Endothelial cell of umbilical vein (primary cell): ENCODE measurements around the gene IGSF5. TPM values are rescaled to one million over a fixed set of nuclear protein-coding genes. Genes with fewer than 3 reads are reported as not detected.

Experiments
- BruUV-seq: library from RNA; stranded (reverse); fragments of 400-500 nt; replicated peaks from 2 replicates; lab custom pipeline; 2021; lab: Mats Ljungman, UMichigan
- CTCF ChIA-PET: fragments of 300-600, 350-600 bp; sonication (Branson Sonifier 250); formaldehyde crosslinking; loops from one replicate; lab custom pipeline; 2021; ENCODE audit warnings: antibody characterized with exemption, inconsistent platforms; lab: Charles Lee
- POLR2A ChIA-PET: fragments of 300-600, 350-600 bp; sonication (Branson Sonifier 250); formaldehyde crosslinking; loops from one replicate; lab custom pipeline; 2021; ENCODE audit warnings: antibody characterized with exemption, inconsistent platforms; lab: Charles Lee
- DNase-seq: peaks from one replicate; pipeline ENCODE4 v3.0.0-alpha.2; 2011; ENCODE audit warnings: low read depth, low spot score
- FAIRE-seq: peaks from 2 replicates; lab custom pipeline; 2011; peaks lifted over from hg19 to GRCh38; lab: Jason Lieb, UNC
- H2AFZ ChIP-seq: 2 replicates; pipeline ENCODE4 v1.6.0; 2012; ENCODE audit warnings: low read depth, low read length, control low read depth, inconsistent platforms
- H3K27ac ChIP-seq: 2 replicates; pipeline ENCODE4 v1.5.1; 2011; ENCODE audit warnings: low read depth, mild to moderate bottlenecking, control low read depth, low read length, moderate library complexity; ENCODE audit not compliant: insufficient read depth
- H3K27me3 ChIP-seq, 2 experiments: 2 replicates each; pipeline versions ENCODE4 v1.6.0 to v1.6.1; 2011; ENCODE audit warnings: low read length in 2 of 2, mixed read lengths in 1 of 2; ENCODE audit not compliant: control insufficient read depth in 2 of 2, insufficient read depth in 2 of 2
- H3K36me3 ChIP-seq, 2 experiments: 2 replicates in 1 of 2; 3 replicates in 1 of 2; pipeline ENCODE4 v1.5.1; 2011; ENCODE audit warnings: low read length in 2 of 2, mild to moderate bottlenecking in 1 of 2, moderate library complexity in 1 of 2; ENCODE audit not compliant: control insufficient read depth in 2 of 2, insufficient read depth in 2 of 2; ENCODE audit errors: extremely low read depth in 1 of 2
- H3K4me1 ChIP-seq: 3 replicates; pipeline ENCODE4 v1.5.1; 2011; ENCODE audit warnings: mild to moderate bottlenecking, low read length; ENCODE audit not compliant: control insufficient read depth, insufficient read depth; ENCODE audit errors: extremely low read depth
- H3K4me2 ChIP-seq: 2 replicates; pipeline ENCODE4 v1.6.1; 2011; ENCODE audit warnings: low read length, control low read depth, mixed read lengths; ENCODE audit not compliant: insufficient read depth
- H3K4me3 ChIP-seq, 3 experiments: fragments of 200-600 bp in 1 of 3; sonication (generic), shearing (Covaris generic) in 1 of 3; replicated peaks in 1 of 3; 2 replicates each; pipeline ENCODE4 v1.5.1; 2011 to 2016; ENCODE audit warnings: control low read depth in 3 of 3, low read length in 3 of 3, mild to moderate bottlenecking in 2 of 3, inconsistent platforms in 1 of 3, low read depth in 1 of 3, moderate library complexity in 1 of 3; ENCODE audit not compliant: insufficient read depth in 1 of 3
- H3K79me2 ChIP-seq: 2 replicates; pipeline ENCODE4 v1.6.0; 2012; ENCODE audit warnings: low read length, inconsistent platforms; ENCODE audit not compliant: control insufficient read depth, insufficient read depth
- H3K9ac ChIP-seq: replicated peaks from 2 replicates; pipeline ENCODE3; 2011; ENCODE audit warnings: low read length, control low read depth; ENCODE audit not compliant: insufficient read depth; ENCODE audit errors: extremely low read depth
- H3K9me1 ChIP-seq: replicated peaks from 3 replicates; pipeline ENCODE4 v1.6.0; 2011; ENCODE audit warnings: mild to moderate bottlenecking, low read length; ENCODE audit not compliant: control insufficient read depth, insufficient read depth; ENCODE audit errors: extremely low read depth
- H3K9me3 ChIP-seq: replicated peaks from 2 replicates; pipeline ENCODE4 v1.5.1; 2012; ENCODE audit warnings: low read length, inconsistent platforms; ENCODE audit not compliant: control insufficient read depth, insufficient read depth
- H4K20me1 ChIP-seq: replicated peaks from 2 replicates; pipeline ENCODE3; 2011; ENCODE audit warnings: mild to moderate bottlenecking, low read length; ENCODE audit not compliant: control insufficient read depth, insufficient read depth; ENCODE audit errors: extremely low read depth
- EZH2 ChIP-seq: IDR thresholded peaks from 2 replicates; pipeline ENCODE4 v1.6.1; 2012; ENCODE audit warnings: borderline replicate concordance, low read depth, mild to moderate bottlenecking, moderate library complexity, low read length, inconsistent platforms; ENCODE audit not compliant: severe bottlenecking
- FOS ChIP-seq: IDR thresholded peaks from 2 replicates; pipeline ENCODE4 v1.6.1; 2011; ENCODE audit warnings: mild to moderate bottlenecking, low read length, moderate library complexity, borderline replicate concordance; ENCODE audit not compliant: insufficient read depth
- GATA2 ChIP-seq: IDR thresholded peaks from 2 replicates; pipeline ENCODE4 v1.7.0; 2011; ENCODE audit warnings: low read depth, mild to moderate bottlenecking, moderate library complexity, mixed read lengths, low read length; ENCODE audit not compliant: insufficient read length, insufficient read depth
- JUN ChIP-seq: IDR thresholded peaks from 2 replicates; pipeline ENCODE4 v1.6.1; 2011; ENCODE audit warnings: borderline replicate concordance, low read depth; ENCODE audit not compliant: insufficient read length, insufficient read depth
- MYC ChIP-seq: IDR thresholded peaks from one replicate; pipeline ENCODE4 v1.6.1; 2011; ENCODE audit warnings: mild to moderate bottlenecking, low read depth, low read length
- POLR2A ChIP-seq: IDR thresholded peaks from 2 replicates; pipeline ENCODE4 v1.6.1; 2012; ENCODE audit warnings: low read depth, mild to moderate bottlenecking, control low read depth, low read length
- POLR2AphosphoS5 ChIP-seq: IDR thresholded peaks from 2 replicates; pipeline ENCODE4 v1.6.1; 2012; ENCODE audit warnings: low read depth, mild to moderate bottlenecking, control low read depth, low read length, moderate library complexity; ENCODE audit not compliant: insufficient read depth
- dilution Hi-C: fragments of 300-500 bp; cut with MboI; formaldehyde crosslinking; loops from one replicate; pipeline ENCODE4 v1.15.0; 2019; ENCODE audit warnings: low sequenced_read_pairs; ENCODE audit not compliant: extremely low pct_ligation_motif_present
- intact Hi-C: fragments of 100-400 bp; cut with micrococcal nuclease; formaldehyde crosslinking; loops from one replicate; pipeline ENCODE4 v1.10.0; 2022
- polyA plus RNA-seq, 4 experiments: library from polyadenylated mRNA; depleted of rRNA in 3 of 4; stranded (reverse) in 3 of 4; unstranded in 1 of 4; fragments of >200 nt; gene quantifications; 2 replicates each; pipeline versions ENCODE4 v1.2.1 to v1.2.3, GENCODE V29; 2011 to 2012; ENCODE audit warnings: missing spikeins in 1 of 4
- total RNA-seq: library from RNA; stranded (reverse); gene quantifications from 2 replicates; pipeline ENCODE4 v1.2.3, GENCODE V29; 2021
- TF ChIP-seq, protein P1 (sequence below), 2 donors: IDR thresholded peaks; 1 replicate in 1 of 2; 2 replicates in 1 of 2; pipeline ENCODE4 v1.5.1; 2011; ENCODE audit warnings: low read length in 2 of 2, mild to moderate bottlenecking in 2 of 2, moderate library complexity in 2 of 2, control low read depth in 1 of 2, inconsistent platforms in 1 of 2, low read depth in 1 of 2; ENCODE audit not compliant: insufficient read depth in 1 of 2; ENCODE audit errors: extremely low read depth in 1 of 2
- TF ChIP-seq, protein P2 (sequence below): IDR thresholded peaks from 2 replicates; pipeline ENCODE4 v1.6.1; 2011; ENCODE audit not compliant: insufficient read depth, insufficient read length

Gene IGSF5
- total and polyA plus RNA-seq, 2 donors (not counting 3 experiments of a cell fraction or from before 2014, with no cell fraction given) = not detected

DNA sequence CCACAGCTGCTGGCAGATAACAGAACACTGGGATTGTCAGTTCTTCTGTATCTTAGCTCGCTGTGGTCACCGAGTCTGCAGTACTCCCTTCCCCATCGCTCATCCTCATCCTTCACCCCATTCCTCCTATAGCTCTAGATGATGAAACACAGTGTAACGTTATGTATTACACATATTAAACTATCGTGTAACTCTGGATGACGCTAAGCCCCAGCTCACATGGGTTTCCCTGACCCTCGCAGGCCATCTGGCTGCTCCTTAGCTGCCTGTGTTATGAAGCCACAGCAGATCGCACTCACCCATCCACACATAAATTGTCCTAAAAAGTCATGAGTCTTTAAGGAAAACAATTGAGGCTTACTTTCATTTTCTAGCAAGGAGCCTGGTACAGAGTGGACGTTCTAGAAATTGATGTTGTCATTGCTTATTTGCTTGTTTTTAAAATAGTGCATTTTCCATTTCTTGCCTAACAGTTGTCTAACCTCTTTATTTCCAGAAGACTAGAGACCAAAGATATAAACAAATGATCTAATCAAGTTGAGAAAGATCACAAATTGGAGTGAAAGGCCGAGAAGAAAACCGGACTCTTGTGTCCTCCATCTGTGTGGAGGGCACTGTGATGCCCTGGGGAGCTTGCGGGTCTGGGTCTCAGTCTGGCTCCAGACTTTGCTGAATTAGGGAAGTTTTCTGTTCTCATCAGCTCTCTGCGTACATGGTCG lies 97.9 kb downstream of the IGSF5 start:
- Histone ChIP-seq H3K79me2 (no peaks in the 10 kb centered on the region), H2AFZ (no peak overlapping the region), H3K27me3 (no peaks in the 10 kb centered on the region), H3K4me1 (no peaks in the 10 kb centered on the region), H3K4me3 (no peak overlapping the region), H3K27ac (no peak overlapping the region), H3K9me1 (no peaks in the 10 kb centered on the region), H3K9me3 (peaks cover 6% of the 10 kb centered on the region), H3K4me2 (no peak overlapping the region), H3K9ac (no peak overlapping the region), H4K20me1 (no peaks in the 10 kb centered on the region), H3K36me3 (no peaks in the 10 kb centered on the region)
- FAIRE-seq (no peak), DNase-seq (no peak)
- TF ChIP-seq JUN (no peak), POLR2AphosphoS5 (no peak), POLR2A (no peak), FOS (no peak), MYC (no peak), EZH2 (no peak), GATA2 (no peak)
- TF ChIP-seq, protein P1, sequence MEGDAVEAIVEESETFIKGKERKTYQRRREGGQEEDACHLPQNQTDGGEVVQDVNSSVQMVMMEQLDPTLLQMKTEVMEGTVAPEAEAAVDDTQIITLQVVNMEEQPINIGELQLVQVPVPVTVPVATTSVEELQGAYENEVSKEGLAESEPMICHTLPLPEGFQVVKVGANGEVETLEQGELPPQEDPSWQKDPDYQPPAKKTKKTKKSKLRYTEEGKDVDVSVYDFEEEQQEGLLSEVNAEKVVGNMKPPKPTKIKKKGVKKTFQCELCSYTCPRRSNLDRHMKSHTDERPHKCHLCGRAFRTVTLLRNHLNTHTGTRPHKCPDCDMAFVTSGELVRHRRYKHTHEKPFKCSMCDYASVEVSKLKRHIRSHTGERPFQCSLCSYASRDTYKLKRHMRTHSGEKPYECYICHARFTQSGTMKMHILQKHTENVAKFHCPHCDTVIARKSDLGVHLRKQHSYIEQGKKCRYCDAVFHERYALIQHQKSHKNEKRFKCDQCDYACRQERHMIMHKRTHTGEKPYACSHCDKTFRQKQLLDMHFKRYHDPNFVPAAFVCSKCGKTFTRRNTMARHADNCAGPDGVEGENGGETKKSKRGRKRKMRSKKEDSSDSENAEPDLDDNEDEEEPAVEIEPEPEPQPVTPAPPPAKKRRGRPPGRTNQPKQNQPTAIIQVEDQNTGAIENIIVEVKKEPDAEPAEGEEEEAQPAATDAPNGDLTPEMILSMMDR (IDR thresholded peaks at IDR 0.05; ENCODE audit: extremely low read depth in 1 of 2, insufficient read depth in 1 of 2, low read depth in 1 of 2, low read length in 2 of 2) = no peak
- TF ChIP-seq, protein P2, sequence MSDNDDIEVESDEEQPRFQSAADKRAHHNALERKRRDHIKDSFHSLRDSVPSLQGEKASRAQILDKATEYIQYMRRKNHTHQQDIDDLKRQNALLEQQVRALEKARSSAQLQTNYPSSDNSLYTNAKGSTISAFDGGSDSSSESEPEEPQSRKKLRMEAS = no peak
- dilution Hi-C loops (no loop called here), intact Hi-C loops (no loop called here)
- BruUV-seq = no TSS peak
- ChIA-PET CTCF (no interaction called here), POLR2A (no interaction called here)
